ENCODE results near the gene SOX8.

- TF ChIP-seq EZH2phosphoT487 (conservative IDR thresholded peaks at IDR 0.05; ENCODE audit: low read length) (no peak), CTCF (IDR thresholded peaks at IDR 0.05; ENCODE audit: insufficient read depth, low read length, poor library complexity, severe bottlenecking) (no peak)
These were observed 47.1 kb downstream of the SOX8 start for GRCh38 chr16:1028524-1029258.

Measured in SU-DHL-6 (cell line).